Parathyroid adenoma (tissue), 2 donors: ENCODE data around the gene GPX5.

Source experiments
- H2AFZ ChIP-seq: fragments of 300-600 bp; sonication (generic); one replicate; pipeline ENCODE4 v1.7.0; 2017; ENCODE audit warnings: antibody characterized with exemption, mild to moderate bottlenecking
- H3K27ac ChIP-seq: fragments of 300-600 bp; sonication (generic); one replicate; pipeline ENCODE4 v1.7.0; 2017
- H3K27me3 ChIP-seq: fragments of 300-600 bp; sonication (generic); one replicate; pipeline ENCODE4 v1.7.0; 2017; ENCODE audit warnings: low read length; ENCODE audit not compliant: control insufficient read depth, insufficient read depth
- H3K36me3 ChIP-seq: fragments of 300-600 bp; sonication (generic); one replicate; pipeline ENCODE4 v1.7.0; 2017; ENCODE audit warnings: low read length; ENCODE audit not compliant: control insufficient read depth, insufficient read depth
- H3K4me1 ChIP-seq: fragments of 300-600 bp; sonication (generic); one replicate; pipeline ENCODE4 v1.7.0; 2017; ENCODE audit warnings: control low read depth
- H3K4me2 ChIP-seq: fragments of 300-600 bp; sonication (generic); one replicate; pipeline ENCODE4 v1.7.0; 2017; ENCODE audit warnings: low read length
- H3K4me3 ChIP-seq: fragments of 300-600 bp; sonication (generic); one replicate; pipeline ENCODE4 v1.7.0; 2017; ENCODE audit warnings: low read depth, low read length
- H3K79me2 ChIP-seq: fragments of 300-600 bp; sonication (generic); one replicate; pipeline ENCODE4 v1.7.0; 2017; ENCODE audit warnings: control low read depth
- H3K9ac ChIP-seq: fragments of 300-600 bp; sonication (generic); one replicate; pipeline ENCODE4 v1.7.0; 2017; ENCODE audit warnings: mild to moderate bottlenecking
- H3K9me3 ChIP-seq: fragments of 300-600 bp; sonication (generic); one replicate; pipeline ENCODE4 v1.7.0; 2017; ENCODE audit warnings: low read length; ENCODE audit not compliant: control insufficient read depth
- TF ChIP-seq, protein P1 (sequence below): fragments of 300-600 bp; sonication (generic); IDR thresholded peaks from one replicate; pipeline ENCODE4 v1.7.0; 2017; ENCODE audit warnings: antibody characterized with exemption, mild to moderate bottlenecking
- donor health status: primary hyperparathyroidism.

The GPX5 gene

DNA sequence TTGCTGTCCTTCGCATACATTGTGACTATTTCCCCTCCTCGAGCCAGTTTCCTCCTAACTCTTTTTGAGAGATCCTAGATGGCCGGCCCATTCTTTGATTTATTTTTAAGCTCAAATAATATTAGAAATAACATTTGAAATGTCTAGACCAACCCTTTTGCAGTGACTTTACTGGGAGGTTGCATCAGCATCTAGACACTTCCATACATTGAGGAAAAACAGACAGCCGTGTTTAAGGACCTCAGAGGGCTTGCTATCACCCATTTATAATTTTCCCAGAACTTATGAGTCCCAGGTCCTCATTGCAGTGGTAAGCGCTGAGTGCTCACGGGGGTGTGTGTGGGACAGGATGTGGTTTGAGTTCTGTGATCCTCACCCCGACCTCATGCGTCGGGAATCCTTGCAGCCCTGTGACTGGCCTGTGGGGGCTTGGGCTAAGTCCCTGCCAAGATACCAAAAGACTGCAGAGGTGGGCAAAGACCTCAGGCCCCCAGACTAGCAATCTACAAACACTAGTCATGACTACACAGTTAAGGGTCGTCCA is at the start of gene GPX5:
Gene GPX5 (plus strand): TSS at position 386 of the 544 bp plus-strand sequence. CDS start 133 bp downstream, at position 519.
- Histone ChIP-seq H3K4me2 (no peak within 1 kb of the TSS), H3K27ac (no peak within 1 kb of the TSS), H3K79me2 (no peaks in the 10 kb centered on the region), H3K36me3 (no peaks in the 10 kb centered on the region), H3K4me3 (no peak within 1 kb of the TSS), H3K27me3 (no peaks in the 10 kb centered on the region), H3K9me3 (no peaks in the 10 kb centered on the region), H3K4me1 (no peaks in the 10 kb centered on the region), H3K9ac (no peak within 1 kb of the TSS), H2AFZ (no peak within 1 kb of the TSS)
- TF ChIP-seq, protein P1, sequence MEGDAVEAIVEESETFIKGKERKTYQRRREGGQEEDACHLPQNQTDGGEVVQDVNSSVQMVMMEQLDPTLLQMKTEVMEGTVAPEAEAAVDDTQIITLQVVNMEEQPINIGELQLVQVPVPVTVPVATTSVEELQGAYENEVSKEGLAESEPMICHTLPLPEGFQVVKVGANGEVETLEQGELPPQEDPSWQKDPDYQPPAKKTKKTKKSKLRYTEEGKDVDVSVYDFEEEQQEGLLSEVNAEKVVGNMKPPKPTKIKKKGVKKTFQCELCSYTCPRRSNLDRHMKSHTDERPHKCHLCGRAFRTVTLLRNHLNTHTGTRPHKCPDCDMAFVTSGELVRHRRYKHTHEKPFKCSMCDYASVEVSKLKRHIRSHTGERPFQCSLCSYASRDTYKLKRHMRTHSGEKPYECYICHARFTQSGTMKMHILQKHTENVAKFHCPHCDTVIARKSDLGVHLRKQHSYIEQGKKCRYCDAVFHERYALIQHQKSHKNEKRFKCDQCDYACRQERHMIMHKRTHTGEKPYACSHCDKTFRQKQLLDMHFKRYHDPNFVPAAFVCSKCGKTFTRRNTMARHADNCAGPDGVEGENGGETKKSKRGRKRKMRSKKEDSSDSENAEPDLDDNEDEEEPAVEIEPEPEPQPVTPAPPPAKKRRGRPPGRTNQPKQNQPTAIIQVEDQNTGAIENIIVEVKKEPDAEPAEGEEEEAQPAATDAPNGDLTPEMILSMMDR, result no peak

GRCh38 chr6:28478518-28478917 is 47.2 kb upstream of the GPX5 start:
- TF ChIP-seq, protein P1, result no peak
- no peak overlapping the region for H3K9ac ChIP-seq
- no peak overlapping the region for H3K4me2 ChIP-seq
- no peaks in the 10 kb centered on the region for H3K36me3 ChIP-seq
- H3K27ac ChIP-seq, result no peak overlapping the region
- H3K79me2 ChIP-seq, result no peaks in the 10 kb centered on the region
- no peaks in the 10 kb centered on the region for H3K9me3 ChIP-seq
- H3K4me3 ChIP-seq, result no peak overlapping the region
- no peaks in the 10 kb centered on the region for H3K27me3 ChIP-seq
- H2AFZ ChIP-seq, result no peak overlapping the region
- H3K4me1 ChIP-seq, result no peaks in the 10 kb centered on the region

DNA sequence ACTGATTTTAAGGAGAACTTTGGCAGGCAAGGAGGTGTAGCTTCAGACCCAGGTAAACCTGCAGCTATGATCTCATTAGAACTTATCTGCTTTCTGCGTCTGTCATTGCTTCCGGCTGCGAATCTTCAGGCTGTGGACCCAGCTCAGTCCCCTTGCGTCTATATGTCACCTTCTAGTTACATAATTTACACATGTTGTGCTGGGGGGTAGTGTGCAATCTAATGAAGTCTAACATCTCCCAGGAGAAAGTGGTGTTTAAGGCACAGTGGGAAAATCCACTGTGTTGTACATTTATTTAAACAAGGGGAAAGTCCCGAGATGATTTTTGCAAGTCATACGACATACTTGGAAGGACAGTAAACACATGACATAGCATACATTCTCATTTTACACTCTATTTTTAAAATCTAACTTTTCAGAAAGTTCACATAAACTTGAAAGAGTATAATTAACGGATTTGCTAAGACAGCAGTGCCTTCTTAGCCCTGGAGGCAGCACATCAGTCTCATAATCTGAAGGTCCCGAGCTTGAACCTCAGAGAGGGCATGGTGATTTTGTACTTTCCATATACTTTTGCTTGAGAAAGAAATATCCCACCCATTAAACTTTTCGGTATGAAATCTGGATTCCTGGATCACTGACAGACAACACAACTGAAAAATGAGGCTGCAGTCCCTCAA is 45.3 kb upstream of the GPX5 start:
- Histone ChIP-seq H3K36me3 (no peaks in the 10 kb centered on the region), H3K27ac (no peak overlapping the region), H3K27me3 (no peaks in the 10 kb centered on the region), H3K9me3 (no peaks in the 10 kb centered on the region), H2AFZ (no peak overlapping the region), H3K4me1 (no peaks in the 10 kb centered on the region), H3K79me2 (no peaks in the 10 kb centered on the region), H3K9ac (no peak overlapping the region), H3K4me2 (no peak overlapping the region), H3K4me3 (no peak overlapping the region)
- TF ChIP-seq, protein P1, result no peak

GRCh38 chr6:28485482-28485881 is 40.2 kb upstream of the GPX5 start:
- H2AFZ ChIP-seq, result no peak overlapping the region
- TF ChIP-seq, protein P1, result no peak
- H3K9me3 ChIP-seq, result no peaks in the 10 kb centered on the region
- H3K36me3 ChIP-seq, result no peaks in the 10 kb centered on the region
- H3K9ac ChIP-seq, result no peak overlapping the region
- H3K79me2 ChIP-seq, result no peaks in the 10 kb centered on the region
- H3K4me2 ChIP-seq, result no peak overlapping the region
- no peaks in the 10 kb centered on the region for H3K4me1 ChIP-seq
- no peaks in the 10 kb centered on the region for H3K27me3 ChIP-seq
- H3K4me3 ChIP-seq, result no peak overlapping the region
- H3K27ac ChIP-seq, result no peak overlapping the region

DNA sequence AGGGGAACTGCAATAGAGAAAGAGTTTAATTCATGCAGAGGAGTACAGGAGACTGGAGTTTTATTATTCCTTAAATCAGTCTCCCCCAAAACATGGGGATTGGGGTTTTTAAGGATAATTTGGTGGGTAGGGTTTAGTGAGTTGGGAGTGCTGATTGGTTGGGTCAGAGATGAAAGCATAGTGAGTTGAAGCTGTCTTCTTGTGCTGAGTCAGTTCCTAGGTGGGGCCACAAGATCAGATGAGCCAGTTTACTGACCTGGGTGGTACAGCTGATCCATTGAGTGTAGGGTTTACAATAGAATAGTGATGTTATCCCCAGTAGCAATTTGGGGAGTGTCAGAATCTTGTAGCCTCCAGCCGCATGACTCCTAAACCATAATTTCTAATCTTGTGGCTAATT is 39.1 kb upstream of the GPX5 start:
- H3K27me3 ChIP-seq, result no peaks in the 10 kb centered on the region

More for the DNA sequence above, 39.1 kb upstream of the GPX5 start:
- no peaks in the 10 kb centered on the region for H3K4me1 ChIP-seq
- no peak overlapping the region for H3K27ac ChIP-seq
- no peak overlapping the region for H3K4me2 ChIP-seq
- H3K9ac ChIP-seq, result no peak overlapping the region
- H3K36me3 ChIP-seq, result no peaks in the 10 kb centered on the region
- no peaks in the 10 kb centered on the region for H3K9me3 ChIP-seq
- TF ChIP-seq, protein P1, result no peak
- H3K4me3 ChIP-seq, result no peak overlapping the region
- no peak overlapping the region for H2AFZ ChIP-seq
- H3K79me2 ChIP-seq, result no peaks in the 10 kb centered on the region
